ENCODE results near the gene XYLB.

Gene XYLB

GRCh38 chr3:38453913-38454177 lies 107.3 kb downstream of the XYLB start:
- Histone ChIP-seq H3K4me1 (ENCODE audit: control insufficient read depth, insufficient read depth, low read length, poor library complexity, severe bottlenecking) (peaks cover 14% of the 10 kb centered on the region), H3K36me3 (ENCODE audit: control insufficient read depth, insufficient read depth, low read length) (no peaks in the 10 kb centered on the region), H3K4me3 (ENCODE audit: insufficient read depth, low read depth, low read length, poor library complexity, severe bottlenecking) (peak overlapping the region; percentile 66), H3K9me3 (ENCODE audit: control insufficient read depth, low read length) (no peaks in the 10 kb centered on the region), H3K27ac (ENCODE audit: insufficient read depth, low read length, poor library complexity, severe bottlenecking) (no peak overlapping the region), H3K27me3 (replicated peaks; ENCODE audit: control insufficient read depth, insufficient read depth, low read length, poor library complexity, severe bottlenecking) (no peaks in the 10 kb centered on the region)
- DNase-seq = no peak

GRCh38 chr3:38454178-38454883 lies 107.7 kb downstream of the XYLB start:
- no peaks in the 10 kb centered on the region for H3K9me3 ChIP-seq (ENCODE audit: control insufficient read depth, low read length)
- H3K27me3 ChIP-seq (replicated peaks; ENCODE audit: control insufficient read depth, insufficient read depth, low read length, poor library complexity, severe bottlenecking) = no peaks in the 10 kb centered on the region
- peak overlapping the region; percentile 66 for H3K4me3 ChIP-seq (ENCODE audit: insufficient read depth, low read depth, low read length, poor library complexity, severe bottlenecking)
- H3K27ac ChIP-seq (ENCODE audit: insufficient read depth, low read length, poor library complexity, severe bottlenecking) = no peak overlapping the region
- no peaks in the 10 kb centered on the region for H3K36me3 ChIP-seq (ENCODE audit: control insufficient read depth, insufficient read depth, low read length)
- peak in 1 of 3 donors; percentile 12 for DNase-seq
- H3K4me1 ChIP-seq (ENCODE audit: control insufficient read depth, insufficient read depth, low read length, poor library complexity, severe bottlenecking) = peaks cover 14% of the 10 kb centered on the region

GRCh38 chr3:38454884-38455638 lies 108.5 kb downstream of the XYLB start:
- H3K4me1 ChIP-seq (ENCODE audit: control insufficient read depth, insufficient read depth, low read length, poor library complexity, severe bottlenecking) = peaks cover 14% of the 10 kb centered on the region
- H3K27ac ChIP-seq (ENCODE audit: insufficient read depth, low read length, poor library complexity, severe bottlenecking) = no peak overlapping the region
- H3K4me3 ChIP-seq (ENCODE audit: insufficient read depth, low read depth, low read length, poor library complexity, severe bottlenecking) = peak overlapping the region; percentile 66
- no peaks in the 10 kb centered on the region for H3K27me3 ChIP-seq (replicated peaks; ENCODE audit: control insufficient read depth, insufficient read depth, low read length, poor library complexity, severe bottlenecking)
- H3K9me3 ChIP-seq (ENCODE audit: control insufficient read depth, low read length) = no peaks in the 10 kb centered on the region
- DNase-seq = peak in 1 of 3 donors; percentile 30
- H3K36me3 ChIP-seq (ENCODE audit: control insufficient read depth, insufficient read depth, low read length) = no peaks in the 10 kb centered on the region

GRCh38 chr3:38455639-38456430 lies 109.2 kb downstream of the XYLB start:
- Histone ChIP-seq H3K27ac (ENCODE audit: insufficient read depth, low read length, poor library complexity, severe bottlenecking) (no peak overlapping the region), H3K27me3 (replicated peaks; ENCODE audit: control insufficient read depth, insufficient read depth, low read length, poor library complexity, severe bottlenecking) (no peaks in the 10 kb centered on the region), H3K36me3 (ENCODE audit: control insufficient read depth, insufficient read depth, low read length) (no peaks in the 10 kb centered on the region), H3K4me3 (ENCODE audit: insufficient read depth, low read depth, low read length, poor library complexity, severe bottlenecking) (peak overlapping the region; percentile 66), H3K9me3 (ENCODE audit: control insufficient read depth, low read length) (no peaks in the 10 kb centered on the region), H3K4me1 (ENCODE audit: control insufficient read depth, insufficient read depth, low read length, poor library complexity, severe bottlenecking) (peaks cover 14% of the 10 kb centered on the region)
- DNase-seq = no peak

GRCh38 chr3:38457111-38458003 lies 110.8 kb downstream of the XYLB start:
- Histone ChIP-seq H3K9me3 (ENCODE audit: control insufficient read depth, low read length) (no peaks in the 10 kb centered on the region), H3K4me3 (ENCODE audit: insufficient read depth, low read depth, low read length, poor library complexity, severe bottlenecking) (no peak overlapping the region), H3K27me3 (replicated peaks; ENCODE audit: control insufficient read depth, insufficient read depth, low read length, poor library complexity, severe bottlenecking) (no peaks in the 10 kb centered on the region), H3K4me1 (ENCODE audit: control insufficient read depth, insufficient read depth, low read length, poor library complexity, severe bottlenecking) (peaks cover 14% of the 10 kb centered on the region), H3K27ac (ENCODE audit: insufficient read depth, low read length, poor library complexity, severe bottlenecking) (no peak overlapping the region), H3K36me3 (ENCODE audit: control insufficient read depth, insufficient read depth, low read length) (no peaks in the 10 kb centered on the region)
- DNase-seq = no peak

- Histone ChIP-seq H3K36me3 (ENCODE audit: control insufficient read depth, insufficient read depth, low read length) (no peaks in the 10 kb centered on the region), H3K4me1 (ENCODE audit: control insufficient read depth, insufficient read depth, low read length, poor library complexity, severe bottlenecking) (peaks cover 8% of the 10 kb centered on the region), H3K27ac (ENCODE audit: insufficient read depth, low read length, poor library complexity, severe bottlenecking) (no peak overlapping the region), H3K4me3 (ENCODE audit: insufficient read depth, low read depth, low read length, poor library complexity, severe bottlenecking) (no peak overlapping the region), H3K27me3 (replicated peaks; ENCODE audit: control insufficient read depth, insufficient read depth, low read length, poor library complexity, severe bottlenecking) (no peaks in the 10 kb centered on the region), H3K9me3 (ENCODE audit: control insufficient read depth, low read length) (no peaks in the 10 kb centered on the region)
- no peak for DNase-seq
Measured at GRCh38 chr3:38458796-38459498, 112.4 kb downstream of the XYLB start.

GRCh38 chr3:38459499-38460048 lies 113.0 kb downstream of the XYLB start:
- Histone ChIP-seq H3K4me3 (ENCODE audit: insufficient read depth, low read depth, low read length, poor library complexity, severe bottlenecking) (no peak overlapping the region), H3K27me3 (replicated peaks; ENCODE audit: control insufficient read depth, insufficient read depth, low read length, poor library complexity, severe bottlenecking) (no peaks in the 10 kb centered on the region), H3K27ac (ENCODE audit: insufficient read depth, low read length, poor library complexity, severe bottlenecking) (no peak overlapping the region), H3K4me1 (ENCODE audit: control insufficient read depth, insufficient read depth, low read length, poor library complexity, severe bottlenecking) (peaks cover 8% of the 10 kb centered on the region), H3K9me3 (ENCODE audit: control insufficient read depth, low read length) (no peaks in the 10 kb centered on the region), H3K36me3 (ENCODE audit: control insufficient read depth, insufficient read depth, low read length) (no peaks in the 10 kb centered on the region)
- no peak for DNase-seq

- Histone ChIP-seq H3K27ac (ENCODE audit: insufficient read depth, low read length, poor library complexity, severe bottlenecking) (no peak overlapping the region), H3K4me1 (ENCODE audit: control insufficient read depth, insufficient read depth, low read length, poor library complexity, severe bottlenecking) (peaks cover 7% of the 10 kb centered on the region), H3K27me3 (replicated peaks; ENCODE audit: control insufficient read depth, insufficient read depth, low read length, poor library complexity, severe bottlenecking) (no peaks in the 10 kb centered on the region), H3K36me3 (ENCODE audit: control insufficient read depth, insufficient read depth, low read length) (no peaks in the 10 kb centered on the region), H3K4me3 (ENCODE audit: insufficient read depth, low read depth, low read length, poor library complexity, severe bottlenecking) (no peak overlapping the region), H3K9me3 (ENCODE audit: control insufficient read depth, low read length) (no peaks in the 10 kb centered on the region)
- DNase-seq = no peak
Measured at GRCh38 chr3:38460377-38461270, 114.0 kb downstream of the XYLB start.
